ENCODE measurements around the gene RMP24.
A peak's percentile ranks its signal among the peaks of the same experiment; 100 is the strongest.
"Not testable (repeated sequence)": the region's sequence is repeated elsewhere in the genome, so short reads cannot be mapped to it uniquely, and the experiment has no call there.

The RMP24 gene

GRCh38 chr18:36020174-36020711 lies 47.8 kb downstream of the RMP24 start:
- DNase-seq (ENCODE audit: low read depth in 2 of 2), result no peak
- H3K4me3 ChIP-seq (replicated peaks in 1 of 2; ENCODE audit: low read depth in 2 of 2, low read length in 2 of 2), result no peak overlapping the region
- TF ChIP-seq, protein P1, sequence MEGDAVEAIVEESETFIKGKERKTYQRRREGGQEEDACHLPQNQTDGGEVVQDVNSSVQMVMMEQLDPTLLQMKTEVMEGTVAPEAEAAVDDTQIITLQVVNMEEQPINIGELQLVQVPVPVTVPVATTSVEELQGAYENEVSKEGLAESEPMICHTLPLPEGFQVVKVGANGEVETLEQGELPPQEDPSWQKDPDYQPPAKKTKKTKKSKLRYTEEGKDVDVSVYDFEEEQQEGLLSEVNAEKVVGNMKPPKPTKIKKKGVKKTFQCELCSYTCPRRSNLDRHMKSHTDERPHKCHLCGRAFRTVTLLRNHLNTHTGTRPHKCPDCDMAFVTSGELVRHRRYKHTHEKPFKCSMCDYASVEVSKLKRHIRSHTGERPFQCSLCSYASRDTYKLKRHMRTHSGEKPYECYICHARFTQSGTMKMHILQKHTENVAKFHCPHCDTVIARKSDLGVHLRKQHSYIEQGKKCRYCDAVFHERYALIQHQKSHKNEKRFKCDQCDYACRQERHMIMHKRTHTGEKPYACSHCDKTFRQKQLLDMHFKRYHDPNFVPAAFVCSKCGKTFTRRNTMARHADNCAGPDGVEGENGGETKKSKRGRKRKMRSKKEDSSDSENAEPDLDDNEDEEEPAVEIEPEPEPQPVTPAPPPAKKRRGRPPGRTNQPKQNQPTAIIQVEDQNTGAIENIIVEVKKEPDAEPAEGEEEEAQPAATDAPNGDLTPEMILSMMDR (IDR thresholded peaks at IDR 0.05; ENCODE audit: low read depth, low read length), result no peak

DNA sequence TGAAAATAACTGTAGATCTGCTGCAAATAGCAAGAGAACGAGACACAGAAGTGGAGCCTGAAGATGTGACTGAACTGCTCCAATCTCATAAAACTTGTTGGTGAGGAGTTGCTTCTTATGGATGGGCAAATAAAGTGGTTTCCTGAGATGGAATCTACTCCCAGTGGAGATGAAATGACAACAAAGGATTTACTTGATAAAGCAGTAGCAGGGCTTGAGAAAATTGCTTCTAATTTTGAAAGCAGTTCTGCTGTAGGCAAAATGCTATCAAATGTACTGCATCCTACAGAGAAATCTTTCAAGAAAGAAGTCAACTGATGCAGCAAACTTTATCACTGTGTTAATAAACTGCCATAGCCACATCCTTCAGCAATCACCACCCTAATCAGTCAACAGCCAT lies 50.9 kb downstream of the RMP24 start:
- H3K4me3 ChIP-seq (replicated peaks in 1 of 2; ENCODE audit: low read depth in 2 of 2, low read length in 2 of 2), result no peak overlapping the region
- TF ChIP-seq, protein P1 (IDR thresholded peaks at IDR 0.05; ENCODE audit: low read depth, low read length), result no peak
- DNase-seq (ENCODE audit: low read depth in 2 of 2), result no peak

- DNase-seq (ENCODE audit: low read depth in 2 of 2); H3K4me3 ChIP-seq (replicated peaks in 1 of 2; ENCODE audit: low read depth in 2 of 2, low read length in 2 of 2): not testable (repeated sequence)
Observed at GRCh38 chr18:36024241-36024640, 51.8 kb downstream of the RMP24 start.

GRCh38 chr18:36025025-36025424 lies 52.5 kb downstream of the RMP24 start:
- TF ChIP-seq, protein P1 (IDR thresholded peaks at IDR 0.05; ENCODE audit: low read depth, low read length), result no peak
- DNase-seq (ENCODE audit: low read depth in 2 of 2), result peak in 1 of 2 donors; percentile 66
- no peak overlapping the region for H3K4me3 ChIP-seq (replicated peaks in 1 of 2; ENCODE audit: low read depth in 2 of 2, low read length in 2 of 2)

GRCh38 chr18:36028859-36029258 lies 56.4 kb downstream of the RMP24 start:
- H3K4me3 ChIP-seq (replicated peaks in 1 of 2; ENCODE audit: low read depth in 2 of 2, low read length in 2 of 2), result no peak overlapping the region
- DNase-seq (ENCODE audit: low read depth in 2 of 2), result no peak
- TF ChIP-seq, protein P1 (IDR thresholded peaks at IDR 0.05; ENCODE audit: low read depth, low read length), result no peak

Data from cardiac fibroblast (primary cell).